ENCODE data around the gene SLC39A2. TPM values are rescaled to one million over a fixed set of nuclear protein-coding genes. Genes with fewer than 3 reads are reported as not detected.
A peak's percentile ranks its signal among the peaks of the same experiment; 100 is the strongest.

Gene SLC39A2
- total RNA-seq, 1 donor from 2014 or later: not detected

DNA sequence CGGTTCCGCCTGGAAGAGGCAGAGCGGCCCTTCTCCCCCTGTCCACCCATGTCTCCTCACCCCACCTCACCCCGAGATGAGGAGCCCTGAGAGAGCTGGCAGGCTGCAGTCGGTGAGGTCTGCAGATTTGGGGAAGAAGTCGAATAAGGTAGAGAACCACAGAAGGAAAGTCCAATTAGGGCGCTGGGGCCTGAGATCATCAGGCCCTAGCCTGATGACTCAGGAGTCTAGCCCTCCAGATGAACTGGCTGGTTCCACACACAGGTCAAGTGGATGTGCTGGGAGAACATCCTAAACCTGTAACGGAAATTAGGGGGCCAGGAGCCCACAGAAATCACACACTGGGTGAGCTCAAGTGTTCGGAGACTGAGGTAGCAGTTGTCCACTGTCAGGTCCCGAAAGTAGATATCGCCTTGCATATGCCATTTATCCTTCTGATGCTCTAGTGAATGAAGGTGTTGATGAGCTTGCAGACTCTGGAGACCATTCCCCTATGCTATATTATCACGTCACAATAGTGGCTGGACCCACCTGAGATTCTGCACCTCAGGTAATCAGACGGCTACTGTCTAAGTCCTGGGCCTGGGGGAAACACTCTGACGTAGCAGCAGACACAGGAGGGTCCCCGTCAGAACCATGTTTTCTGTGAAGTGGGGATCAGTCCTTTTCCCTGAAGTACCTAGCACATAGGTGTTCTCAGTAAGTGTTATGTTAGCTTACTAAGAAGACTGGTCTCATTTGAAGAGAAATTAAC, 10.2 kb upstream of the SLC39A2 start:
- TF ChIP-seq, protein P1, sequence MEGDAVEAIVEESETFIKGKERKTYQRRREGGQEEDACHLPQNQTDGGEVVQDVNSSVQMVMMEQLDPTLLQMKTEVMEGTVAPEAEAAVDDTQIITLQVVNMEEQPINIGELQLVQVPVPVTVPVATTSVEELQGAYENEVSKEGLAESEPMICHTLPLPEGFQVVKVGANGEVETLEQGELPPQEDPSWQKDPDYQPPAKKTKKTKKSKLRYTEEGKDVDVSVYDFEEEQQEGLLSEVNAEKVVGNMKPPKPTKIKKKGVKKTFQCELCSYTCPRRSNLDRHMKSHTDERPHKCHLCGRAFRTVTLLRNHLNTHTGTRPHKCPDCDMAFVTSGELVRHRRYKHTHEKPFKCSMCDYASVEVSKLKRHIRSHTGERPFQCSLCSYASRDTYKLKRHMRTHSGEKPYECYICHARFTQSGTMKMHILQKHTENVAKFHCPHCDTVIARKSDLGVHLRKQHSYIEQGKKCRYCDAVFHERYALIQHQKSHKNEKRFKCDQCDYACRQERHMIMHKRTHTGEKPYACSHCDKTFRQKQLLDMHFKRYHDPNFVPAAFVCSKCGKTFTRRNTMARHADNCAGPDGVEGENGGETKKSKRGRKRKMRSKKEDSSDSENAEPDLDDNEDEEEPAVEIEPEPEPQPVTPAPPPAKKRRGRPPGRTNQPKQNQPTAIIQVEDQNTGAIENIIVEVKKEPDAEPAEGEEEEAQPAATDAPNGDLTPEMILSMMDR (IDR thresholded peaks at IDR 0.05): no peak
- no peak for DNase-seq
- ATAC-seq: no peak
- Histone ChIP-seq H3K36me3 (peaks cover 27% of the 10 kb centered on the region), H3K4me3 (peak overlapping the region; percentile 97), H3K27me3 (ENCODE audit: low read depth) (no peaks in the 10 kb centered on the region), H3K4me1 (peaks cover 27% of the 10 kb centered on the region), H3K9me3 (no peaks in the 10 kb centered on the region), H3K27ac (peak overlapping the region; percentile 89)
- intact Hi-C loops (cut with DNase I): no loop called here

DNA sequence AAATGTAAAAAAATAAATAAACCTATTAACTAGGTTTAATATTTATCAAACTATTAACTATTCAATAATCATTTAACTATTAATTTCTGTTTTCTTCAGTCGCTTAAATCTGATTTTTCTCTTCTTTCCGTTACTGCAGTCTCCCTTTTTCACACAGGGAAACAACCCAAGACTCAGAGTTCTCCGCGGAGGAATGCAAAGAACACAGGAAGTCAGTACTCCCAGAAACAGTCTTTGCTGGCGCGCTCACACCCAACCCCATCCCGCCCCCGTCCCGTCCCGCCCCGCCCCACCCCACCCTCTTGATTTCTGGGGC, 9.7 kb upstream of the SLC39A2 start:
- TF ChIP-seq, protein P1 (IDR thresholded peaks at IDR 0.05): no peak

DNA sequence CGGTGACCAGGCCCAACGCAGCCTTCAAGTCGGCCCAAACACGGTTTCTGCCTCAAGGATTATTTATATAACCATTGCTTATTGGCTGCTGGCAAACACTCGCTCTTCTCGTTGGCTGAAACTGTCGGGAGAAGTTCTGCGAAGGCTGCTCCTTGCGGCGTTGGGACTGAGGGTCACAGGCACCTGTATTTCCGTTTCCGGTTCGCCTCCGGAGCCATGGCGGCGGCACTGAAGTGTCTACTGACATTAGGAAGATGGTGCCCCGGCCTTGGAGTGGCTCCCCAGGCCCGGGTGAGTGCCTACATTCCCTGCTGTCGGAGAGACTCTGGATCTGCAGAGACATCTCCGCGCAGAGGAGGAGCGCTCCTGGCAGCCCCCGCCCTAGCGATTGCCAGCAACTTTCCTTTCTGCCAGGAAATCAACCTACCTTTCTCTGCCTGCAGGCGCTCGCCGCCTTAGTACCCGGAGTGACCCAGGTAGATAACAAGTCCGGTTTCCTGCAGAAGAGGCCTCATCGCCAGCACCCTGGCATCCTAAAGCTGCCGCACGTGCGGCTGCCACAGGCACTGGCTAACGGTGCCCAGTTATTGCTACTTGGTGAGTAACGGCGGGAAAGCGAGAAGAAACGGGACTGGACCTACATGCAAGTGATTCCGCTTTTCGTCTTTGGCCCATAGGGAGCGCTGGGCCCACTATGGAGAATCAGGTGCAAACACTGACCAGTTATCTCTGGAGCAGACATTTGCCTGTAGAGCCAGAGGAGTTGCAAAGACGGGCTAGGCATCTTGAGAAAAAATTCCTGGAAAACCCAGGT, 9.1 kb upstream of the SLC39A2 start, which contains the start of gene METTL17:
Gene METTL17, plus strand, starts transcription at position 194 of the 814 bp plus-strand sequence. Its CDS starts 23 bp downstream, at position 217.
- intact Hi-C loops (cut with DNase I): no loop called here
- DNase-seq (peak; percentile 93), ATAC-seq (peak; percentile 96 to 97)
- TF ChIP-seq, protein P1 (IDR thresholded peaks at IDR 0.05): peak; percentile 32
- H3K27me3 ChIP-seq (ENCODE audit: low read depth): no peaks in the 10 kb centered on the region
- H3K36me3 ChIP-seq: peaks cover 38% of the 10 kb centered on the region
- H3K27ac ChIP-seq: peak within 1 kb of the TSS; percentile 89
- no peaks in the 10 kb centered on the region for H3K9me3 ChIP-seq
- H3K4me1 ChIP-seq: peaks cover 27% of the 10 kb centered on the region
- H3K4me3 ChIP-seq: peak within 1 kb of the TSS; percentile 97

More for the DNA sequence above, 9.7 kb upstream of the SLC39A2 start:
- Histone ChIP-seq H3K4me1 (peaks cover 27% of the 10 kb centered on the region), H3K27me3 (ENCODE audit: low read depth) (no peaks in the 10 kb centered on the region), H3K36me3 (peaks cover 32% of the 10 kb centered on the region), H3K4me3 (peak overlapping the region; percentile 97), H3K27ac (peak overlapping the region; percentile 89), H3K9me3 (no peaks in the 10 kb centered on the region)
- intact Hi-C loops (cut with DNase I): no loop called here
- DNase-seq (no peak), ATAC-seq (no peak)

DNA sequence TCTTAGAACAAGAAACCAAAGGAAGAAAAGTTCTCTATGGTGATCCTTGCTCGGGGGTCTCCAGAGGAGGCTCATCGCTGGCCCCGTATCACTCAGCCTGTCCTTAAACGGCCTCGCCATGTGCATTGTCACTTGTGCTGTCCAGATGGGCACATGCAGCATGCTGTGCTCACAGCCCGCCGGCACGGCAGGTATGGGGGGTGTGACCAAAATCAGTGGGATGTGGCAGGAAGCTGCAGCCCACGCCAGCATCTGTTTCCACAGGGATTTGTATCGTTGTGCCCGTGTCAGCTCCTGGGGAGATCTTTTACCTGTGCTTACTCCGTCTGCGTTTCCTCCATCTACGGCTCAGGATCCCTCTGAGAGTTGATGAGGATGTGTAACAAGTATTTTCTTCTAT, 2.6 kb upstream of the SLC39A2 start:
- H3K4me1 ChIP-seq: peaks cover 4% of the 10 kb centered on the region
- TF ChIP-seq, protein P1 (IDR thresholded peaks at IDR 0.05): no peak
- no peaks in the 10 kb centered on the region for H3K27me3 ChIP-seq (ENCODE audit: low read depth)
- ATAC-seq: no peak
- DNase-seq: no peak
- peaks cover 62% of the 10 kb centered on the region for H3K36me3 ChIP-seq
- no peaks in the 10 kb centered on the region for H3K9me3 ChIP-seq
- H3K27ac ChIP-seq: no peak overlapping the region
- intact Hi-C loops (cut with DNase I): no loop called here
- H3K4me3 ChIP-seq: no peak overlapping the region

DNA sequence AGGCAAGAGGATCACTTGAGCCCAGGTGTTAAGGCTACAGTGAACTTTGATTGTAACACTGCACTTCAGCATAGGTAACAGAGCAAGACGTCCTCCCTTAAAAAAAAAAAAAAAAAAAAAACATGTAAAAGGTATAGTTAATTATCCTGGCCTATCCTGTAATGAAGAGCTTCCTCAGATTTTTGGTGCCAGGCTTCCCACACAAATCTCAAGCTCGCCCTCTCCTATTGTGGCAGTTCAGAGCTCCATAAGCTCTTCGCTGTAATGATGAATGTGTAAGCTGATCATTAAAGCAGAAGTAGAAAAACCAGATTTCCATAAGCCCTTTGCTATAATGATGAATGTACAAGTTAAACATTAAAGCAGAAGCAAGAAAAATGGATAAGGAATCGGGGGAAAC, 2.0 kb upstream of the SLC39A2 start:
- Histone ChIP-seq H3K27me3 (ENCODE audit: low read depth) (no peaks in the 10 kb centered on the region), H3K36me3 (peaks cover 56% of the 10 kb centered on the region), H3K27ac (no peak overlapping the region), H3K9me3 (no peaks in the 10 kb centered on the region), H3K4me3 (no peak overlapping the region), H3K4me1 (no peaks in the 10 kb centered on the region)
- ATAC-seq (no peak), DNase-seq (no peak)
- intact Hi-C loops (cut with DNase I): no loop called here
- TF ChIP-seq, protein P1 (IDR thresholded peaks at IDR 0.05): no peak
